DMS79 (cell line): ENCODE results near the gene ADGRL3.

ENCODE experiments used
- DNase-seq: peaks from one replicate; lab custom pipeline; 2025; lab: John Stamatoyannopoulos, UW

The ADGRL3 gene

DNA sequence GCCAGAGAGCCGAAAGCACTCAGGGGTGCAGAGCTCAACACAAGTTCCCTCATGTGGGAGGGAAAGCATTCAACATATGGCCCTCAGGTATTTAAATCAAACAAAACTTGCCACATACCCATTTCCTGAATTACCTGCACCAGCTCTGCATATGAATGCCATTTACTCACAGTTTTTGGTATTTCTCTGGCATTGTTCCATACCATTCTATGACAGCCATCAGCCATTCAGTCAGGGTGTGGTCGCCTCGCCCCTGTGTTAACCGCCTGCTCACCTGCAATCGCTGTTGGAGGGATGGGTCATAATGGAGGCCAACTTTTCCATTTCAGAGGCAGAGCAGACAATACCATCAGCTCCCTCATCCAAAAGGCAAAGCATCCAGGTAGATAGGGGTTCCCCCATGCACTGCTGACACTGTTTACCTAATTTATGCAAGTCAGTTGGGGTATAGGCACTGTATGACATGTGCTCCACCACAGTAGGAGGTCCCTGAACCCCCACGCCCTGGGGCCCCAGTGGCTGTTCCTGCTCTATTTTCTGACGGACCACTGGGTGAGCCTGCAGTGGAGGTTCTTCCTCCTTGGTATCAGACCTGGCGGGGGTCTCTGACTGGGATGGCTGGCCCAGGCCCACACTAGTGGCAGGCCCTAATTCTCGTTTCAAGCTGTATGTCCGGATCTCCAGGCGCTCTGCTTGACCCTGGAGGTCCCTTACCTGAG is 227.1 kb downstream of the ADGRL3 start:
- DNase-seq: no peak

DNA sequence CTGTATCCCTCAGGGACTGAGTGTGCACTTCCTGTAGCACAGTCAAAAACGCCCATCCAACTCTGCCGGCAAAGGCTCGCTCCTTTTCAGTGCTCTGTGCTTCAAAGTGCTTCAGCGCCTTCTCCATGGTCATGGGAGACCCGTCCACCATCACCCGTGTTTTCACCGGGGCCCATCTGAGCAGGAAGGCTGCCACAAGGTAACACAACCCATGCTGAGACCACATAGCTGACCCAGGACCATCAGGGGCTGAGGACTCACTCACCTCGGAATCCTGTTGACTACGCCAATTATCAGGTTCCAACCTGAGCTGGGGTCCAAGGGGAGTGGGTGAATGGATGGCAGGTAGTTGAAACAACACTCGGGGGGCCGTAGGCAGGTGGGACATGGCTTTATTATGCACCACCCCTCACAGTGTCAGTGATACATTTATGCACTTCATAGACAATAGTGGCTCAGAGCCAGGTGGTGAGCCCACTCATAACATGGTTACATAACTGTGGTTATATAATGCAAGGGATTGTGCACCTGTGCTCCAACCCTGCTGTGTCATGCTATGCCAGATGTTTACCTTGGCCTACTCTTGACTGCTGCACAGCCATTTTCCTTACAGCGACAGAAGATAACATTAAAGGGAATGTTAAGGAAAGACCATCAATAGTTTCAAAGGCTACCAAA is 227.8 kb downstream of the ADGRL3 start:
- DNase-seq: no peak

DNA sequence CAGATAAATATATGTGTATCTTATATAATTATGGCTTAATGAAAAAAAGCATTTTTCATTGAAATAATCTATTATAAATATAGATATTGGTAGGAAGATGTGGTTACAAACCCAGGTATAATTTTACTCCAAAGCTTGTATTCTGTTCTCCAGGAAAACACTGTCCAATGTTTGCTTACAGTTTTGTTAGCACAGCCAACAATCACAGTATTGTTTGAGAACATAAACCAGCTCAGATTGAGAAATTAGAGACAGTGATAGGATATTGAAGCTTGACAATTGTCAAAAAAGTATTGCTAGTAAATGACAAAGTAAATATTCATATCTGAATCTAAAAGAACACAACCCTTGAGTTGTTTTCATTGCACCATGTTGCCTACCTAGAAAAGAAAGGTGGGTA is 228.8 kb downstream of the ADGRL3 start:
- no peak for DNase-seq

DNA sequence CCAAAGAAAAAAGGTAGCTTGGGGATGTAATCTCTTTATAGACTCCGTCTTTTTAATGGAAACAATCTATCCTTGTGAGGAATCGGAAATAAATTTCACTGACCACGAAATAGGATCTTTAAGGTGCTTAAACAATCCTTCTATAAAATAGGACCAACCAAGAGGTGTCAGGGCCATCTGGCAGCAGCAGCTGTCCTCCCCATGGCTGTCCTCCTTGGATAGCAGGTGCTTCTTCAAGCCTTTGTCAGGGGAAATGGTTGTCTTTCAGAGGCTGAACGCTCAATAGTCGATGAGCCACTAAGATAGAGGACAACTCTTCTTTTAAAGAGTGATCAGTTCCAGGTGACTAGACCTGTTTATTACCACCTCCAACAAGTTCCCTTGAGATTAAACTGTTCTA is 231.0 kb downstream of the ADGRL3 start:
- no peak for DNase-seq

DNA sequence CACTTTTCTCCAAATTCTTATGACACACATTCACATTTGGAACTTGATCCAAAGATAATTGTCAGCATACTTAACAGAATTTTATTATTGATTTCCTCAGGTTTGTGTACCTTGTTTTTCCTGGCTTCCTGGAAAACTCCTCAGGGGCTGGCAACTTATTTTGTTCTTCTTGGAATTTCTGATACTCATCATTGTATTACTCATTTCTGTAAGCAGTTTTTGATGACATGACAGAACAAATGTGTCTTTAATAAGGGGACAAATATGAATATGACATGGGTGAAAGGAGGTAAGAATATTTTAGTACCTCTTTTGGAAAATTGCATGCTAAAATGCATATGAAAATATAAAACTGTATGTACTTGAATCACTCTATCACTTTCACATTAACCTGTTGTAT is 237.8 kb downstream of the ADGRL3 start:
- DNase-seq: no peak

DNA sequence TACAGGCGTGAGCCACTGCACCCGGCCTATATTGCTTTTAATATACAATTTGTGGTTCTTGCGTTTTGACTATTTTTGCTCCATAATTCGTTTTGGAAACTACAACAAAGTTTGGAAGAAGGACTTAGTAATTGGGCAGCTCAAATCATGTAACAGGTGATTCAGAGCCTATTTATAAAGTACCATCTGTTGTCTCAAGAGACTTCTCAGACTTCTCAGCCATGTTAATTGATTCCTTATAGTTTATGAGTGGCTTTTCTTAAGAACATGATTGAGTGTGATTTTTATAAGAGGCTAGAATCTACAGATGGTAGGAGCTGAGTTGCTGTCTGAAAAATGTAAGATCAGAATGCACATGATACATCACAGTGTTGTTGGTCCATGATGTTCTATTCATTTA is 240.2 kb downstream of the ADGRL3 start:
- DNase-seq: no peak

DNA sequence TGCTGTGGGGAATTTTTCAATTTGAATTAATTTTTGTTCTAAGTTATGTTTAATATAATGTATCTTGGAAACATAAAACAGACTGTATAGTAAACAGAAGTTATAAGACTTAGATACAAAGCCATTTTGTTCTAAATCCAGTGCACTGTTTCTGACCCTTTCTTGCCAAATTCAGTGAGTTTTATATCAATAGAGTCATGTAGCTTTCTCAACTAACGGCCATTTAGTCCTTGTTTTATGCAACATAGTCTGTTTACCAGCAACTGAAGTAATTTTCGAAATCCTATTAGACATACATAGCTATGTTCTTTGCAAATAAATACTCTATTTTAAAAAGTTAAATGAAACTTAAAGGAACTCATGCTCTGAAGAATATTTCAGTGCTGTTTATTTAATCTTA is 242.8 kb downstream of the ADGRL3 start:
- DNase-seq: no peak

DNA sequence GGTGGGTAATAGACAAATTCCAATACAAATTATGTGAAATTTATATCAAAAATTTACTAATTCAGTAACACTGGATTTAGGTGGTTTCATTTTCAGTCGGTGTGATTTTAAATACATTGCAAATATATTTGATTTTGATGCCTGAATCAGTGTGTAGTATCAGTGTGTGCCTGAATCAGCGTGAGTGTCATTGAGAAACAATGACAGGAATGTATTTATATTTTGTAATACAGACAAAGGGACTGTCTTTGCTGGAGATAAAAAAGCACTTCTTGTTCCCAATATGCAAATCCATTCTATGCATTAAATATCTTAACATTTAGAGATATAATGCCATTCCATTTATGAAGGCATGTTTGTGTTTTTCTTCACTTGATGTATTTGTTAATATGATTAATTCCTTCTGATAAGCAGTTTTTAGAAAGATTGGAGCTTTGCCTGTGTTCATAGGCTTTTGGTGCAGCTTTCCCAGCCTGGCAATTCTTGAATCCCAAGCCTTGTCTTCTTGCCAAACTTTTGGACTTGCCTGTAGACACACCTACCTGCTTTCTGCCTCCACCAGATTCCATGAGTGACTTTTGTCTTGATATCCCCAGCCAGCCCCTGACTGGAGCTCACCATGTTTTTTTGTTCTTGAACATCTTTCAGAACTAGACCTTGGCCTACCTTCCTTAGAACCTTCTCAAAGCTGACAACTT is 243.8 kb downstream of the ADGRL3 start:
- no peak for DNase-seq

DNA sequence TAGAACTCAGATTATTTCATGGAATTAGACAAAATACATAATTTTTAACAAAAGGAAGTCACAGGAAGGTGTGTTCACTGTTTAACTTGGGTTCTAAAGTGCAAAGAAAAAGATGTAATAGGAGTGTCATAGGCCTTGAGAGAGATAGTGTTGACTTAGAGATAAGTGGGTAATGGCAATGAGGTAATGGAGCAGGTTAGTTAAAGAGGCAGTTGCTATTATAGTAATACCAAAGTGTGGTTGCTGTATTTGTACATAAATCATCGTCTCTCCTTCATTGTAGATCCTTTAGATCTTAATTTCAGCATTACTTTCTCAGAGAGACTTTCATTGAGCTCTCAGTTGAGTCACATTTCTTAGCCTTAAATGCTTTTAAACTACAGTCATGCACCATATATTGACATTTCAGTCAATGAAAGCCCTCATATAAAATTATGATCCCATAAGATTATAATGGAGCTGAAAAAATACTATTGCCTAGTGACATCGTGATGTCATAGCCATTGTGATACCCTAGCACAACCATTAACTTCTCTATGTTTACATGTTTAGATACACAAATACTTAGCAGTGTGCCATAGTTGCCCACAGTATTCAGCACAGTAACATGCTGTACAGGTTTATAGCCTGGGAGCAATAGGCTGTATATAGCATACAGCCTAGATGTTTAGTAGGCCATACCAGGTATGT is 245.4 kb downstream of the ADGRL3 start:
- DNase-seq: no peak

DNA sequence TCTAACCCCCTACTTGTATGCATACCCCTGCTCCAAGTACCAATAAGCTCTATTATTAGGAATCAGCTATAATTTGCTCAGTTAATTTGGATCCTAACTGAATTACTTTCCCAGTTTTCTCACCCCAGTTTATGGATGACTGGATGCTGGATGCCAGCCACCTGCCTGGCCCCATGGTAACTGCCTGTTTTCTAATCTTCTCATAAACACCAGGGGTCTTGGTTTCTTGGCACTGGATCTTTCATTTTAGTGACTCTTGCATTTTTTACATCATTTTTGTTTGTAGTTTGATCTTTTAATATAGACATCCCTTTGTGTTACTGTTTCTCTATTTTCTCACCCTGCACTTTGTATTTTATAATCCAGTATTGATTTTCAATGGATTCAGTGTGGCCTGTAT is 246.8 kb downstream of the ADGRL3 start:
- no peak for DNase-seq

DNA sequence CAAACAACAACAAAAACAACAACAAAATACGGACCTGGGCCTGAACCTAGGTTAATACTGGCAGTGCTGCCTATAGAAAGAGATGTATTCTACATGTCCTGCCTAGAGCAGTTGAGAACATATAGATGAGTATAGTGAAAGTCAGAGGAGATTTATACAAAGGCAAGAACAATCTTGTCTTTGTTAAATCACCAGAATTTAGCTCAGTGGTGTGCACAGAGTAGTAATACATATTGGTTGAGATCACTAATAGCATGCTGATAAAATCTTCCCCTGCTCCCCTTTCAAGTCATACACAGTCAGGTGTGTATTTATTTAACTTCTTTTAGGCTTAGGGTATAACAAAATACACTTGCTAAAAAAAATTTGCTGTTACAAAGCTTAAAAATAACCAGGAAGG is 247.8 kb downstream of the ADGRL3 start:
- no peak for DNase-seq

DNA sequence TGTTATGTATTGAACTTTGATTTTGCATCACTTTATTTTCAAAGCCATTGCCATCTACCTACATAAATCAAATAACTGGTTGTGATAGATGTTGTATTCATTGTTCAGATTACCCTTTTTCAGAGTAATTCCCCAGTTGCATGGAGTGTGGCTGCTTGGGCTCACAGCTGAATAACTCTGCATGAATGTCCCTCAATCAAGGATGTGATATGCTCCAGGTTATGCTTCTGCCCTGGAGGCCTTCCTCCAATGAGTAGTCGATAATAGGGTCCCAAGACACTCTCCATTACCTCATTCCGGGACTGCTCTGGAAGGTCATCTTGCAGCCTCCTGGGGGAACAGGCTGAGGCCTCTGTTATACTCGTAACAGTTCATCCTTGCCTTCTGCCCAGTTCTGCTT is 251.8 kb downstream of the ADGRL3 start:
- no peak for DNase-seq

DNA sequence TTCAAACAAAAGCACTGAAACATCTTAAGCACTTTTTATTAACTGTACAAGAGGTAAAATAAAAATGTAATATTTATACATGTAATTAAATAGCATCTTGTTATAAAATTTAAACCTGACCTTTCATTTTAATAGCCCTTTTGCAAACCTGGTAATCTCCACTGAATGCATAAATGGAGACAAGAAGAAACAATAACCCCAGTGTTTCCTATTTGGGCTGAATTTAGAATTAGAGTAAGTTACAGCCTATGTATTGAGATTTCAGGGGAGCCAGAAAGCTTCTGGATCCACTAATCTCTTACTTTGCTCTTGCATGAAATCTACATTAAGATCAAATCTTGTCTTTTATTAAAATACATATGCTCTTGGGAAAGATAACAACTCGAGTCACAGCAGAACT is 261.8 kb downstream of the ADGRL3 start:
- no peak for DNase-seq

DNA sequence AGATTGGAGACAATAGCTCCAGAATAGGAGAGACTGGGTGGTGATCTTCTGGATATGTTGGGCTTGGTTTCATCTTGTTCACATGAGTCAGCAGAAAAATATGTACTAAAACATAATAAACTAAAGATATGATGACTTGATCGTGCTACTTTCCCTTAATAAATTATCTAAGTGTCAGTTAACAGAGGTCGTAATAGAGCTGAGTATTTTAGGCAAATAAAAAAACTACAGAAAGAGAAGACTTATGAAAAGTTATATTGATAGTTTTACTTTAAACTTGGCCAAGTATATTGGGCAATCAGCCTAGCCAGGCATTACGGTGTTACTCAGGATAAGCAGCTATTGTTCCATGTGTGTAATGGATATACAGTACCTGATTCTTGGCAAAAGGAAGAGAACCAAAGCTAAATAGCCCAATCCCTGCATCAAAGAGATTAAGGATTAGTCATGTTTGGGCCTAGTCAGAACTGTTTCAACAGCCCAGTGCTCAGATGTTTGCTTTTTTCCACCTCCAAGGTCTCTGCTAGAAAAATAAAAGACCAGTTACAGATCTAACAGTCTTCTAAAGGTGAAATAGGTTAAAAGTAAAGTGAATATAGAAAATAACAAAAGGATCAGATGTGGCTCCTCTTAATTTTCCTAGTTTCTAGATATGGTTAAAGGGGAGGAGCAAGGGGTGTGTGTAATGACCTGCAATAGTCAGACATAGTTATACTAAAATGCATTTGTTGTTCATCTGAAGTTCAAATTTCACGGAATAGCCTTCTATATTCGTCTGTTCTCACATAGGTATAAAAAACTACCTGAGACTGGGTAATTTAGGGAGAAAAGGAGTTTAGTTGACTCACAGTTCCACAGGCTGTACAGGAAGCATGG is 262.6 kb downstream of the ADGRL3 start:
- DNase-seq: no peak

DNA sequence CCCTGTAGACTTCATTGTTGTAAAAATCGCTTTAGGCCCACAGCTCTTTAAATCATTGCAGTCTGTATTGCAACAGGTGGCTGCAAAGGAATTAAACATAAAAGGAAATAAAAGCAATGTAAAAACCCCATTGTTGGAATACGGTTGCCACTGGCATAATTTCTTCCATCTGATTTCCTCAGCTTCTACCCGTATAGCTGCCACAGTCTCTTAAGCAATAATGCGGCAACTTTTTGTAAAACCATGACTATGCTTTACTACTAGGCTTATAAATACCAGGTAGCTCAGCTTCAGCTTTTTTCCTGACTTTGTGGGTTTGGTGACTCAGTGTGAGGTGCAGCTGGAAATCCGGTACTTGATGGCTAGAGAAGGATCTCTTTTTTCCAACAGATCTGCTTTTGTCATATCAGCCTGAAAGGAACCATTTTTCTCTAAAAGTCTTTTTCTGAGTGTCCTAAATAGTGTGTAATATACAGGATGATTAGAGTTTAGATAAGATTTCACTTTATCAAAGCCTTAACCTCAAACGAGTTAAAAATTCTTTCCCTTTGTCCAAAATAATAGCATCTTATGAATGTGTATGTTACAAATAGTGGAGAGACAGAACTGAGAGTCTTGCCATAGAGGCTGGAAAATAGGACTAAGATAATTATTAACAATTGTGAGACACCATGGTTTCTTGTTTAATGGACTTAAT is 268.0 kb downstream of the ADGRL3 start:
- no peak for DNase-seq

DNA sequence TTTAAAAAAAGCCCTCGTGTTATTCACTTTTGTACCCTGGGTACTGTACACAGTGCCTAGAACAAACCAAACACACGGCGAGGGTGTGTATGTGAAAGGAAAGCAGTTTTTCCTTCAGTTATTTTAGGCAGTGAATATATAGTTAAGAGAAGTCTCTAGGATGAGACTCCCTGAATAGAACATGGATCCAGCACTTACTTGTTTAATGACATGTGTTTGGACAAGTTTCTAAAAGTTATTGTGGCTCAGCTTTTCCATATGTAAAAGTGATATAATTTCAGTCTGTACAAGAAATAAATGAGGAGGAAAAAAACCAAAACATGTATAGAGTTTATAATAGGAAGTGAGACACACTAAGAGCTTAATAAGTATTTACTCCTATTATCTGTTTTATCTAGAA is 273.2 kb downstream of the ADGRL3 start:
- DNase-seq: no peak

DNA sequence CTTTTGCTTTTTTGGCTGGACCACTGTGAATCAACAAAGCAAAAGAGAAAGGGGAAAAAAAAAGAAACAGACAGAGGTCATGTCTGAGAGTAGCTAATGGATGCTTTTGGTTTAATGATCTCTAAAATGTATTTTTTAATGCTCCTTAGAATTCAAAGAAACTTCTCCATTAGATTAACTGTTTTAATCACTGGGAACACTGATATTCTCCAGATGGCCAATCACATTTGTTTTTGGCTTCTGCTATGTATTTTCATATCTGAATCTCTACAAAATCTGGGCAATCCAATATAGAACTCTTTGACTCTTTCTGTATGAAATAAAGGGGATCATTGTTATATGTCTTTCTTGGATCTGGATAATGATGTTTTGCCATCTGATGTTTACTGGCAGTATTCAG is 278.2 kb downstream of the ADGRL3 start:
- DNase-seq: no peak

DNA sequence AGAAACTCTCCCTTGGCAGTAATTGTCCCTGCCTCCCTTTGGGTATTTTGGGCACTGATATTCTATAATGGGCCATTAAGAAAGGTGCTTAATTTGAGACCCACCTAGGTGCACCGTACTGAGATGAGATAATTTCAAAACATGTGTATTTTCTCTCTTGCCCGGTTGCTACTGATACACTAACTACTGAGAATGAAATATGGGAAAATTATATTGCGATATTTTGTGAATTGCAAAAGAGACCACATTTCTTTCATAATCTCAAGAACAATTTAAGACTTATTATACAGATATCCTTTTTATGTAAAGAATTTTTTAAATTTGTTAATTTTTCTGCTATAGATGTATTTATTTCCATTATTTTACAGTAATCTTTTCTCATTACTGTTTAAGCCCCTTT is 284.9 kb downstream of the ADGRL3 start:
- DNase-seq: no peak

DNA sequence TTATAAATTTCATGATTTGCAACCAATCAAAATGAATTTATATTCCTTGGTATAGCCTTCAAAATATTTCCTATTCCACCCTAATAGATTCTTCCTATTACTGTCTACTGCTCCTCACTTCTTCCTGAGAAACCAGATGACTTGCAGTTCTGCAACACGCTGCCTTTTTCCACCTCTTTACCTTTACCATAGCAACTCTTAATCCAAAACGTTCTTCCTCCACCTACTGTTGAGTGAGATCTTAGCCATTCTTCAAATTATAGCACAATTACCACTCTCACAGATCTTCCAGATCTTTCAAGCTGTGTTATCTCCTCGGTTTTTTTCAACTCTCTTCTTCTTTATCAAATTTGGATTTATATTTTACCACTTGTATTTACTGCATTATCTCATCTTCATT is 289.8 kb downstream of the ADGRL3 start:
- no peak for DNase-seq

DNA sequence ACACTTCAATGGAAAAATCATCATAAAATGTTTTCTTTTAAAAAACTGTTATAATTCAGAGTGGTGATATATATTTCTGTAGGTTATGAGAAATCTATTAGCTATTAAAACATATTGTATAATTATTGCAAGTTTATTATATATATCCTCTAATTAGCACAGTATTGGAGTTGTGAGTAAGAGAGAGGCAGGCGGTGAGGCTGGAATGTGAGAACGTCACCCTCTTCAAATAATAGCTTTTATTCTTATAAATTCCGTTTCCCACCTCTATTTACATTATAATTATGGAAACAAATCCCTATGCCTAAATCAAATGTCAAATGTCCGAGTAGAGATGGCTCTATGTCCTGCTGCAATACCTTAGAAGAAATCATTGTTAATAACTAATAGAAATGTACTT is 292.9 kb downstream of the ADGRL3 start:
- no peak for DNase-seq

DNA sequence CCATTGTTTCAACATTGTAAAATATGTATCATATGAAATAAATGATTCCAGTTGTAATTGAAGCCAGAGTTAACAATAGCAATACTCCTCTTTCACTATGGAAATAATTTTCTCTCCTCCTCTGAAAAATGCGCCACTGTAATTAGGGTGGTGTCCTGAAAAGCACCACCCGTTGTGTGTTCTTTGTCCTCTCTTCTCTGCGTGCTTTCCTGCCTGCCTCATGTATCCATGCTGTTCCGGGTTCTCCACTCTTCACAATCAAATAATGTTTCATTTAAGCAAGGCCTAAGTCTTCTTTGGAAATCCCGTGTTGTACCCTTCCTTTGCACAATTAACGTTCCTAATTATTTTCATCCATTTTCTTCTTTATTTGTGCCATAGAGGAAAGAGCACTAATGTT is 293.3 kb downstream of the ADGRL3 start:
- DNase-seq: no peak
